Measurements from ENCODE around the gene CDC20B.

- TF ChIP-seq EZH2 (IDR thresholded peaks at IDR 0.05; ENCODE audit: insufficient read depth, poor library complexity, severe bottlenecking) (no peak), EZH2phosphoT487 (IDR thresholded peaks at IDR 0.05; ENCODE audit: insufficient read depth, low read depth) (no peak)
Measured at GRCh38 chr5:55172051-55172899, 702 bp downstream of the CDC20B start.
